HG03520 (cell line): ENCODE results near the gene ACMSD.

Source experiments
- ATAC-seq: cut with Tn5 transposase; IDR thresholded peaks from one replicate; pipeline ENCODE4 v1.9.1; 2021; ENCODE audit warnings: mild to moderate bottlenecking, moderate library complexity; ENCODE audit not compliant: unreplicated experiment

The ACMSD gene

GRCh38 chr2:134943540-134943939 lies 105.1 kb downstream of the ACMSD start:
- peak; percentile 83 for ATAC-seq

- no peak for ATAC-seq
Measured at GRCh38 chr2:134944975-134945374, 106.6 kb downstream of the ACMSD start.

GRCh38 chr2:134946073-134946472 lies 107.7 kb downstream of the ACMSD start:
- ATAC-seq: no peak

DNA sequence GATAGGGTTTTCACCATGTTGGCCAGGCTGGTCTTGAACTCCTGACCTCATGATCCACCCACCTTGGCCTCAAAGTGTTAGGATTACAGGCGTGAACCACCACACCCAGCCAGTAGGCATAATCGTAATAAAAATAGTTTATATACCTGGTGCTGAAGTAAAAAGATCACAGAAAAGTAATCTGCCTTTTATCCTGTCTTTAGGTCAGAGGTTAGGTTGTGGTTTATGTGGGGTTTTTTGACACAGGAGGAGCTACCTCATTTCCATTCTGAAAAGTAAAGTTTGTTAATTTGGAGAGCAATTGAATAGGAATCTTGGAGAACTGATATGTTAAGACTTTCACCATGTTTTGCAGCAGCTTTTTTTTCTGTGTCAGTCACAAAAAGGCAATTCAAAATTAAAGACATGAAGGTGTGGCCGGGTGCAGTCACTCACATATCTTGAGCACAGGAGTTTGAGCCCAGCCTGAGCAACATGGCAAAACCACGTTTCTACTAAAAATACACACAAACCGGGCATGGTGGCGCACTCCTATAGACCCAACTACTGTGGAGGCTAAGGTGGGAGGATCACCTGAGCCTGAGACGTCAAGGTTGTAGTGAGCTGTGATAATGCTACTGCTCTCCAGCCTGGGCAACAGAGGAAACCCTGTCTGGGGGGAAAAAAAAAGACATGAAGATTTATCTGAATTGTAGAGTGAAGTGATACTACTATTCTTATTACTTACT lies 111.7 kb downstream of the ACMSD start:
- no peak for ATAC-seq

DNA sequence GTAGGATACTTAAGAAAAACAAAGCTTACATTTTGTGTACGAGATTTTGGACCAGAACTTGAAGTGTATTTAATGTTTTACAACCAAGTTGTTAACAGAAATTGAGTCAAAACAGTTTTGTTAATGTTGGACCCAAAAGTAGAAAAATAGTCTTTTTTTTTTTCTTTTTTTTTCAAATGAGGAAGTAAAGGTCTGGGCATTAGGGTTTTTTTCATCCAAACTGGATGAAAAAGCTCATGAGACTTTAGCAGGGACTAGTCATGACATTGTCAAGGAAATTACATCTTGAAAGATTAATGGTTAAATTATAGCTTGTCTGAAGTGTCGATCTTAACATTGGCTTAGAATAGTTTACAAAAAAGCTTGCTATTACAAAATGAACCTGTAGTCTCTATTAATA lies 112.5 kb downstream of the ACMSD start:
- ATAC-seq: no peak
